DOHH2 (cell line): ENCODE measurements around the gene MPND.

ENCODE experiments used
- H3F3A ChIP-seq: fragments of 200-600 bp; sonication (generic), shearing (Covaris generic); 2 replicates; pipeline ENCODE4 v1.6.0; 2016; ENCODE audit warnings: antibody characterized with exemption, mild to moderate bottlenecking; ENCODE audit not compliant: control insufficient read depth, insufficient read depth
- H3K27ac ChIP-seq: fragments of 200-600 bp; sonication (generic); 2 replicates; pipeline ENCODE4 v1.5.1; 2014; ENCODE audit warnings: low read depth, mild to moderate bottlenecking, low read length, moderate library complexity
- H3K27me3 ChIP-seq: fragments of 200-600 bp; sonication (generic); 2 replicates; pipeline ENCODE4 v1.6.1; 2014; ENCODE audit warnings: mild to moderate bottlenecking, low read length, mixed read lengths; ENCODE audit not compliant: control insufficient read depth
- H3K36me3 ChIP-seq: fragments of 200-600 bp; sonication (generic); 2 replicates; pipeline ENCODE4 v1.6.1; 2014; ENCODE audit warnings: mild to moderate bottlenecking, low read length, moderate library complexity, mixed read lengths; ENCODE audit not compliant: control insufficient read depth
- H3K4me1 ChIP-seq: fragments of 200-600 bp; sonication (generic); 2 replicates; pipeline ENCODE4 v1.6.1; 2014; ENCODE audit warnings: mild to moderate bottlenecking, low read length, mixed read lengths; ENCODE audit not compliant: control insufficient read depth
- H3K4me2 ChIP-seq: fragments of 200-600 bp; sonication (generic); 2 replicates; pipeline ENCODE4 v1.6.0; 2014; ENCODE audit warnings: mild to moderate bottlenecking, low read length, moderate library complexity
- H3K4me3 ChIP-seq: fragments of 200-600 bp; sonication (generic); 2 replicates; pipeline ENCODE4 v1.5.1; 2014; ENCODE audit warnings: mild to moderate bottlenecking, low read length, mixed read lengths
- H3K79me2 ChIP-seq: fragments of 200-600 bp; sonication (generic); 2 replicates; pipeline ENCODE4 v1.6.1; 2014; ENCODE audit warnings: mild to moderate bottlenecking, low read length, mixed read lengths; ENCODE audit not compliant: control insufficient read depth
- H3K9me2 ChIP-seq: fragments of 200-600 bp; sonication (generic); replicated peaks from 2 replicates; pipeline ENCODE4 v1.6.1; 2014; ENCODE audit warnings: mild to moderate bottlenecking, low read length, mixed read lengths; ENCODE audit not compliant: control insufficient read depth
- H3K9me3 ChIP-seq: fragments of 200-600 bp; sonication (generic); 2 replicates; pipeline ENCODE4 v1.6.1; 2014; ENCODE audit warnings: antibody characterized with exemption, low read length, mixed read lengths; ENCODE audit not compliant: control insufficient read depth, insufficient read depth
- H4K20me1 ChIP-seq: fragments of 200-600 bp; sonication (generic); 2 replicates; pipeline ENCODE4 v1.6.0; 2014; ENCODE audit warnings: low read depth, mild to moderate bottlenecking, antibody characterized with exemption, low read length, moderate library complexity; ENCODE audit not compliant: control insufficient read depth, insufficient read depth
- CTCF ChIP-seq: fragments of 200-600 bp; sonication (generic); IDR thresholded peaks from one replicate; pipeline ENCODE4 v1.5.1; 2014; ENCODE audit warnings: antibody characterized with exemption, mild to moderate bottlenecking, low read depth, low read length; ENCODE audit not compliant: poor library complexity, severe bottlenecking
- EZH2phosphoT487 ChIP-seq: fragments of 200-600 bp; sonication (generic); IDR thresholded peaks from 2 replicates; pipeline ENCODE4 v1.6.1; 2017; ENCODE audit warnings: borderline replicate concordance, mild to moderate bottlenecking, antibody characterized with exemption, low read length, moderate library complexity, mixed read lengths

MPND gene

GRCh38 chr19:4373013-4373367 is 29.6 kb downstream of the MPND start:
- no peaks in the 10 kb centered on the region for H3K9me3 ChIP-seq
- peaks cover 78% of the 10 kb centered on the region for H3K4me1 ChIP-seq
- no peaks in the 10 kb centered on the region for H3K9me2 ChIP-seq
- H3K4me2 ChIP-seq: no peak overlapping the region
- H4K20me1 ChIP-seq: peaks cover 37% of the 10 kb centered on the region
- H3K27me3 ChIP-seq: no peaks in the 10 kb centered on the region
- TF ChIP-seq CTCF (no peak), EZH2phosphoT487 (no peak)
- peaks cover 13% of the 10 kb centered on the region for H3K36me3 ChIP-seq
- peaks cover 91% of the 10 kb centered on the region for H3K79me2 ChIP-seq
- H3K4me3 ChIP-seq: no peak overlapping the region
- 0 out of 2 replicates have a peak, but pooled peaks cover 3% of the 10 kb centered on the region for H3F3A ChIP-seq
- no peak overlapping the region for H3K27ac ChIP-seq

- no peak overlapping the region for H3K27ac ChIP-seq
- H3K4me2 ChIP-seq: no peak overlapping the region
- H3K9me3 ChIP-seq: no peaks in the 10 kb centered on the region
- peaks cover 37% of the 10 kb centered on the region for H4K20me1 ChIP-seq
- H3K27me3 ChIP-seq: no peaks in the 10 kb centered on the region
- H3K36me3 ChIP-seq: peaks cover 9% of the 10 kb centered on the region
- peaks cover 72% of the 10 kb centered on the region for H3K4me1 ChIP-seq
- no peak for TF ChIP-seq CTCF
- 0 out of 2 replicates have a peak, but pooled peaks cover 3% of the 10 kb centered on the region for H3F3A ChIP-seq
- no peaks in the 10 kb centered on the region for H3K9me2 ChIP-seq
- no peak overlapping the region for H3K4me3 ChIP-seq
- H3K79me2 ChIP-seq: peaks cover 90% of the 10 kb centered on the region
Observed at GRCh38 chr19:4373601-4374497, 30.5 kb downstream of the MPND start.

- Histone ChIP-seq H3K4me2 (peak overlapping the region; percentile 67), H3K4me3 (peak overlapping the region; percentile 57; the same call in 1 of the 2 replicates), H3K36me3 (peaks cover 9% of the 10 kb centered on the region), H3K79me2 (peaks cover 96% of the 10 kb centered on the region), H3K4me1 (peaks cover 72% of the 10 kb centered on the region), H3K9me3 (no peaks in the 10 kb centered on the region), H3K27ac (no peak overlapping the region), H3F3A (0 out of 2 replicates have a peak, but pooled peaks cover 1% of the 10 kb centered on the region), H3K27me3 (no peaks in the 10 kb centered on the region), H3K9me2 (no peaks in the 10 kb centered on the region), H4K20me1 (peaks cover 42% of the 10 kb centered on the region)
- TF ChIP-seq EZH2phosphoT487 (no peak), CTCF (no peak)
Observed at GRCh38 chr19:4374498-4375163, 31.3 kb downstream of the MPND start.
